Astrocyte (in vitro differentiated cells and primary cell): Measurements from ENCODE around the gene LRCH1. TPM values are rescaled to one million over a fixed set of nuclear protein-coding genes. Genes with fewer than 3 reads are reported as not detected.
A peak's percentile ranks its signal among the peaks of the same experiment; 100 is the strongest.

ENCODE experiments used
- DNase-seq: peaks from one replicate; pipeline ENCODE4 v3.0.0-alpha.2; 2010; ENCODE audit warnings: low read depth
- FAIRE-seq: peaks from 2 replicates; lab custom pipeline; 2011; peaks lifted over from hg19 to GRCh38; lab: Jason Lieb, UNC
- H2AFZ ChIP-seq: 2 replicates; pipeline ENCODE4 v1.6.0; 2012; ENCODE audit warnings: low read depth, low read length, inconsistent platforms
- H3K27ac ChIP-seq: 2 replicates; pipeline ENCODE4 v1.5.1; 2011; ENCODE audit warnings: low read depth, low read length, inconsistent platforms
- H3K27me3 ChIP-seq: 2 replicates; pipeline ENCODE4 v1.6.0; 2011; ENCODE audit warnings: low read length, inconsistent platforms; ENCODE audit not compliant: insufficient read depth
- H3K36me3 ChIP-seq: 2 replicates; pipeline ENCODE4 v1.5.1; 2011; ENCODE audit warnings: low read length, inconsistent platforms; ENCODE audit not compliant: insufficient read depth
- H3K4me1 ChIP-seq: 2 replicates; pipeline ENCODE4 v1.5.1; 2011; ENCODE audit warnings: low read length, inconsistent platforms; ENCODE audit not compliant: insufficient read depth
- H3K4me2 ChIP-seq: 2 replicates; pipeline ENCODE4 v1.6.0; 2012; ENCODE audit warnings: low read length, inconsistent platforms
- H3K4me3 ChIP-seq: 2 replicates; pipeline ENCODE4 v1.5.1; 2011; ENCODE audit warnings: low read depth, mild to moderate bottlenecking, low read length, inconsistent platforms; ENCODE audit not compliant: insufficient read depth
- H3K79me2 ChIP-seq: 2 replicates; pipeline ENCODE4 v1.6.0; 2012; ENCODE audit warnings: mild to moderate bottlenecking, low read length, inconsistent platforms; ENCODE audit not compliant: insufficient read depth
- H3K9ac ChIP-seq: 2 replicates; pipeline ENCODE4 v1.6.0; 2012; ENCODE audit warnings: mild to moderate bottlenecking, low read length, inconsistent platforms
- H3K9me3 ChIP-seq: 2 replicates; pipeline ENCODE4 v1.5.1; 2012; ENCODE audit warnings: low read depth, mild to moderate bottlenecking, low read length, inconsistent platforms; ENCODE audit not compliant: insufficient read depth
- H4K20me1 ChIP-seq: 2 replicates; pipeline ENCODE4 v1.6.0; 2012; ENCODE audit warnings: low read length, inconsistent platforms; ENCODE audit not compliant: insufficient read depth
- H3K27ac Mint-ChIP-seq: one replicate; pipeline ENCODE4 v1.8.0; 2021; ENCODE audit warnings: mild to moderate bottlenecking, mixed read lengths; ENCODE audit not compliant: unreplicated experiment
- H3K27me3 Mint-ChIP-seq: one replicate; pipeline ENCODE4 v1.8.0; 2021; ENCODE audit warnings: low read depth, mixed read lengths; ENCODE audit not compliant: unreplicated experiment
- H3K36me3 Mint-ChIP-seq: one replicate; pipeline ENCODE4 v1.8.0; 2021; ENCODE audit warnings: low read depth, mixed read lengths; ENCODE audit not compliant: unreplicated experiment
- H3K4me1 Mint-ChIP-seq: one replicate; pipeline ENCODE4 v1.8.0; 2021; ENCODE audit warnings: low read depth, mixed read lengths; ENCODE audit not compliant: unreplicated experiment
- H3K4me3 Mint-ChIP-seq: one replicate; pipeline ENCODE4 v1.8.0; 2021; ENCODE audit warnings: mild to moderate bottlenecking, moderate library complexity, mixed read lengths; ENCODE audit not compliant: unreplicated experiment
- H3K9me3 Mint-ChIP-seq: one replicate; pipeline ENCODE4 v1.8.0; 2021; ENCODE audit warnings: mild to moderate bottlenecking, mixed read lengths; ENCODE audit not compliant: unreplicated experiment
- EZH2 ChIP-seq: IDR thresholded peaks from 2 replicates; pipeline ENCODE4 v1.6.1; 2012; ENCODE audit warnings: mild to moderate bottlenecking, low read length, inconsistent platforms; ENCODE audit not compliant: insufficient read depth
- total RNA-seq: library from RNA; stranded (reverse); gene quantifications from 2 replicates; pipeline ENCODE4 v1.2.1, GENCODE V29; 2021
- TF ChIP-seq, protein P1 (sequence below): IDR thresholded peaks from 2 replicates; pipeline ENCODE4 v1.5.1; 2011; ENCODE audit warnings: low read depth, mild to moderate bottlenecking, inconsistent platforms, low read length, moderate library complexity; ENCODE audit not compliant: insufficient read depth

The LRCH1 gene
- total RNA-seq, 1 donor from 2014 or later, result 17.7 TPM

DNA sequence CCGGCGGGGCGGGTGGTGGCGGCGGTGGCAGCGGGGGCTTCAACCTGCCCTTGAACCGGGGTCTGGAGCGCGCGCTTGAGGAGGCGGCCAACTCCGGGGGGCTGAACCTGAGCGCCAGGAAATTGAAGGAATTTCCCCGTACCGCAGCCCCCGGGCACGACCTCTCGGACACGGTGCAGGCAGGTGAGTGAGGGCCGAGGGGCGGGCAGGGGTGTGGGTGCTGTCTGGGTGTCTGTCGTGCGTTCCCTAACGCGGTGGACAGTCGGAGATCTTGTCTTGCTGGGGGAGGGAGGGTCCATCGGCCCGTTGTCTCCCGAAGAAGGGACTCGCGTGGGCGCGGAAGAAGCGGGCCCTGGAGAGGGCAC lies 533 bp downstream of the LRCH1 start:
- H3K27me3 ChIP-seq, result no peaks in the 10 kb centered on the region
- TF ChIP-seq EZH2, result no peak
- TF ChIP-seq, protein P1, sequence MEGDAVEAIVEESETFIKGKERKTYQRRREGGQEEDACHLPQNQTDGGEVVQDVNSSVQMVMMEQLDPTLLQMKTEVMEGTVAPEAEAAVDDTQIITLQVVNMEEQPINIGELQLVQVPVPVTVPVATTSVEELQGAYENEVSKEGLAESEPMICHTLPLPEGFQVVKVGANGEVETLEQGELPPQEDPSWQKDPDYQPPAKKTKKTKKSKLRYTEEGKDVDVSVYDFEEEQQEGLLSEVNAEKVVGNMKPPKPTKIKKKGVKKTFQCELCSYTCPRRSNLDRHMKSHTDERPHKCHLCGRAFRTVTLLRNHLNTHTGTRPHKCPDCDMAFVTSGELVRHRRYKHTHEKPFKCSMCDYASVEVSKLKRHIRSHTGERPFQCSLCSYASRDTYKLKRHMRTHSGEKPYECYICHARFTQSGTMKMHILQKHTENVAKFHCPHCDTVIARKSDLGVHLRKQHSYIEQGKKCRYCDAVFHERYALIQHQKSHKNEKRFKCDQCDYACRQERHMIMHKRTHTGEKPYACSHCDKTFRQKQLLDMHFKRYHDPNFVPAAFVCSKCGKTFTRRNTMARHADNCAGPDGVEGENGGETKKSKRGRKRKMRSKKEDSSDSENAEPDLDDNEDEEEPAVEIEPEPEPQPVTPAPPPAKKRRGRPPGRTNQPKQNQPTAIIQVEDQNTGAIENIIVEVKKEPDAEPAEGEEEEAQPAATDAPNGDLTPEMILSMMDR, result no peak
- H4K20me1 ChIP-seq, result peaks cover 32% of the 10 kb centered on the region
- peaks cover 20% of the 10 kb centered on the region for H3K4me1 ChIP-seq
- Mint-ChIP-seq H3K4me3 (peak overlapping the region; percentile 95), H3K4me1 (peaks cover 19% of the 10 kb centered on the region), H3K9me3 (no peaks in the 10 kb centered on the region), H3K27ac (peak overlapping the region; percentile 66), H3K36me3 (no peaks in the 10 kb centered on the region), H3K27me3 (no peaks in the 10 kb centered on the region)
- peak overlapping the region; percentile 92 for H3K4me2 ChIP-seq
- H3K9me3 ChIP-seq, result no peaks in the 10 kb centered on the region
- peaks cover 52% of the 10 kb centered on the region for H3K79me2 ChIP-seq
- peak overlapping the region; percentile 90 for H3K4me3 ChIP-seq
- peak overlapping the region; percentile 83 for H3K27ac ChIP-seq
- no peak for DNase-seq
- no peak for FAIRE-seq
- peak overlapping the region; percentile 89 for H3K9ac ChIP-seq
- H3K36me3 ChIP-seq, result no peaks in the 10 kb centered on the region
- peak overlapping the region; percentile 79 for H2AFZ ChIP-seq

DNA sequence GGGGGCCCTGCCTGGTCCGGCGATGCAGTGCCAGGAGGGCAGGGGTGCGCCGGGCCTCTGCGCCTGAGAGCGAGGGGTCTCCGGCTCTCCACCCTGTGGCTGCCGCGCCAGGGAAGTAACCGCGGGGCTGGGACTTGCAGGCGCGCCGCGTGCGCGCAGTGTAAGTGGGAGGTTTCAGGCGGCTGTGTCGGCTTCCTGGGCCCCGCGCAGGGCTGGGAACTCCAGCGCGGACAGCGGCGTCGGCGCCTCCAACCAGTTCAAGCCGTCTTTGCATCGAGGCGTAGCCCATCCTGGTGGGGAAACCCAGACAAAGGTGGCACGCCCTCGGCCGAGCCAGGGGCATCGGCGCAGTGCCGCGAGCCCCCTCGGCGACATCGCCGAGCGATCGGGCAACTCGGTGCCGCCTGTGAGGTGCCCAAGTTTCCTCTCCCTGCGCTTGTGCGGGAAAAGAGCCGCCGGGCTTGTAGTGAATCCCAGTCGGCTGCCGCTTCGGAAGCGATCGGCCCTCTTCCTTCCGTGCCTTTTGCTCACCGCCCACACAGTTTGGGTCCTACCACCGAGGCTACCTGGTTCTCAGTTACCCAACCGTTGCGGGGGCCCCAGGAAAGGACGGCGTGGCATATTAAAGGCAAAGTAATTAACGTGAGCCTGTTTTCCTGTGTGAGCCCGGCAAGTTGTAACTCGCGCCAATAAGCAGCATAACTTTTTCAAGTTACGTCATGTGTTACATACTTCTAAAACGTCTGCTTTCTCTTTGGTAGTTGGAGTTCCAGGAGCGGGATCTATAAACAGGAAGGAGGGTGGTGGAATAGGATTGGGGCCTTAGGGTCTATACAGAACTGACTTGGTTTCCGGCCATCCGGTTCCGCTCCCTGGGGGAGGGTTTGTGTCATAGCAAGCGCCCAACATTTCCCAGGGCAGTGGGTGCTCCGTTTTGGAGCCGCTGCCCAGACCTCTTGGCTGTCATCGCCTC lies 1.2 kb downstream of the LRCH1 start:
- peaks cover 22% of the 10 kb centered on the region for H3K4me1 ChIP-seq
- peaks cover 37% of the 10 kb centered on the region for H4K20me1 ChIP-seq
- TF ChIP-seq, protein P1, result no peak
- no peak for TF ChIP-seq EZH2
- Mint-ChIP-seq H3K4me3 (peak overlapping the region; percentile 95), H3K4me1 (peaks cover 19% of the 10 kb centered on the region), H3K27ac (peak overlapping the region; percentile 91), H3K9me3 (no peaks in the 10 kb centered on the region), H3K27me3 (no peaks in the 10 kb centered on the region), H3K36me3 (no peaks in the 10 kb centered on the region)
- peaks cover 59% of the 10 kb centered on the region for H3K79me2 ChIP-seq
- peak overlapping the region; percentile 92 for H3K4me2 ChIP-seq
- peak overlapping the region; percentile 89 for H3K9ac ChIP-seq
- peak overlapping the region; percentile 90 for H3K4me3 ChIP-seq
- H3K27me3 ChIP-seq, result no peaks in the 10 kb centered on the region
- H3K36me3 ChIP-seq, result no peaks in the 10 kb centered on the region
- H3K27ac ChIP-seq, result peak overlapping the region; percentile 83
- peak overlapping the region; percentile 79 for H2AFZ ChIP-seq
- H3K9me3 ChIP-seq, result no peaks in the 10 kb centered on the region
- DNase-seq (peak; percentile 85), FAIRE-seq (no peak)
